Ishikawa (cell line): ENCODE measurements around the gene MESP2.

Source experiments
- CEBPB ChIP-seq: IDR thresholded peaks from 2 replicates; pipeline ENCODE4 v1.6.1; 2012
- CREB1 ChIP-seq: IDR thresholded peaks from 2 replicates; pipeline ENCODE4 v1.6.1; 2012; ENCODE audit warnings: low read depth
- EGR1 ChIP-seq: IDR thresholded peaks from 2 replicates; pipeline ENCODE4 v1.6.1; 2012
- EP300 ChIP-seq: IDR thresholded peaks from 2 replicates; pipeline ENCODE4 v1.6.1; 2012; ENCODE audit warnings: borderline replicate concordance
- FOXM1 ChIP-seq: IDR thresholded peaks from 2 replicates; pipeline ENCODE4 v1.6.1; 2012; ENCODE audit warnings: low read depth, borderline replicate concordance
- NFIC ChIP-seq: IDR thresholded peaks from 2 replicates; pipeline ENCODE4 v1.6.1; 2012
- RAD21 ChIP-seq: IDR thresholded peaks from 2 replicates; pipeline ENCODE4 v1.6.1; 2012; ENCODE audit warnings: low read depth
- TAF1 ChIP-seq: IDR thresholded peaks from 2 replicates; pipeline ENCODE4 v1.6.1; 2012; ENCODE audit warnings: low read depth, mild to moderate bottlenecking
- TCF12 ChIP-seq: IDR thresholded peaks from 2 replicates; pipeline ENCODE4 v1.6.1; 2012; ENCODE audit warnings: low read depth
- TEAD4 ChIP-seq: IDR thresholded peaks from 2 replicates; pipeline ENCODE4 v1.6.1; 2012
- YY1 ChIP-seq: IDR thresholded peaks from 2 replicates; pipeline ENCODE4 v1.6.1; 2012; ENCODE audit warnings: low read depth
- ZBTB7A ChIP-seq: IDR thresholded peaks from 2 replicates; pipeline ENCODE4 v1.6.1; 2012; ENCODE audit warnings: low read depth
- TF ChIP-seq, protein P1 (sequence below): IDR thresholded peaks from 2 replicates; pipeline ENCODE4 v1.6.1; 2012
- TF ChIP-seq, protein P2 (sequence below): IDR thresholded peaks from 2 replicates; pipeline ENCODE4 v1.6.1; 2012; ENCODE audit warnings: low read depth, mild to moderate bottlenecking
- TF ChIP-seq, protein P3 (sequence below): IDR thresholded peaks from 2 replicates; pipeline ENCODE4 v1.6.1; 2012

Gene MESP2

DNA sequence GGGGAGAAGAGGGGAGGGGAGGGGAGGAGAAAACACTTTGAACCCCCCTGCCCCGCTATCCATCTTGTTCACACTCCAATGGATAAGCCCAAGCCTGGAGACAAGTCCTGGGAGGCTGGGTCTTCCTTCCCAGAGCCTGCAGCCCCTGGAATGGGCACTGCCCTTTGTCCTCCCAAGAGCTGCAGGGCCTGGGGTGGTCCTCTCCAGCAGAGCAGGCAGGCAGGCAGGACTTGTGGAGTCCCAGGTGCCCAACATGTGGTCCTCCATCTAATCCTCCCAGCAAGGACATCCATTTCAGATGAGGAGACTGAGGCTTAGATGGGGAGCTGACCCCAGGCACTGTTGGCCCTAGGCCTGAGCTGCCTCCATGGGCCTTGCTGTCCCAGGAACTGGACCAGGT lies 10.4 kb upstream of the MESP2 start:
- TF ChIP-seq, protein P1, sequence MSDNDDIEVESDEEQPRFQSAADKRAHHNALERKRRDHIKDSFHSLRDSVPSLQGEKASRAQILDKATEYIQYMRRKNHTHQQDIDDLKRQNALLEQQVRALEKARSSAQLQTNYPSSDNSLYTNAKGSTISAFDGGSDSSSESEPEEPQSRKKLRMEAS = no peak
- TF ChIP-seq EGR1 (no peak), RAD21 (no peak), NFIC (no peak), FOXM1 (no peak), YY1 (no peak), CREB1 (no peak), ZBTB7A (no peak), CEBPB (no peak), TAF1 (no peak), TEAD4 (no peak), EP300 (no peak)
- TF ChIP-seq, protein P2, sequence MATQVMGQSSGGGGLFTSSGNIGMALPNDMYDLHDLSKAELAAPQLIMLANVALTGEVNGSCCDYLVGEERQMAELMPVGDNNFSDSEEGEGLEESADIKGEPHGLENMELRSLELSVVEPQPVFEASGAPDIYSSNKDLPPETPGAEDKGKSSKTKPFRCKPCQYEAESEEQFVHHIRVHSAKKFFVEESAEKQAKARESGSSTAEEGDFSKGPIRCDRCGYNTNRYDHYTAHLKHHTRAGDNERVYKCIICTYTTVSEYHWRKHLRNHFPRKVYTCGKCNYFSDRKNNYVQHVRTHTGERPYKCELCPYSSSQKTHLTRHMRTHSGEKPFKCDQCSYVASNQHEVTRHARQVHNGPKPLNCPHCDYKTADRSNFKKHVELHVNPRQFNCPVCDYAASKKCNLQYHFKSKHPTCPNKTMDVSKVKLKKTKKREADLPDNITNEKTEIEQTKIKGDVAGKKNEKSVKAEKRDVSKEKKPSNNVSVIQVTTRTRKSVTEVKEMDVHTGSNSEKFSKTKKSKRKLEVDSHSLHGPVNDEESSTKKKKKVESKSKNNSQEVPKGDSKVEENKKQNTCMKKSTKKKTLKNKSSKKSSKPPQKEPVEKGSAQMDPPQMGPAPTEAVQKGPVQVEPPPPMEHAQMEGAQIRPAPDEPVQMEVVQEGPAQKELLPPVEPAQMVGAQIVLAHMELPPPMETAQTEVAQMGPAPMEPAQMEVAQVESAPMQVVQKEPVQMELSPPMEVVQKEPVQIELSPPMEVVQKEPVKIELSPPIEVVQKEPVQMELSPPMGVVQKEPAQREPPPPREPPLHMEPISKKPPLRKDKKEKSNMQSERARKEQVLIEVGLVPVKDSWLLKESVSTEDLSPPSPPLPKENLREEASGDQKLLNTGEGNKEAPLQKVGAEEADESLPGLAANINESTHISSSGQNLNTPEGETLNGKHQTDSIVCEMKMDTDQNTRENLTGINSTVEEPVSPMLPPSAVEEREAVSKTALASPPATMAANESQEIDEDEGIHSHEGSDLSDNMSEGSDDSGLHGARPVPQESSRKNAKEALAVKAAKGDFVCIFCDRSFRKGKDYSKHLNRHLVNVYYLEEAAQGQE = no peak
- TF ChIP-seq, protein P3, sequence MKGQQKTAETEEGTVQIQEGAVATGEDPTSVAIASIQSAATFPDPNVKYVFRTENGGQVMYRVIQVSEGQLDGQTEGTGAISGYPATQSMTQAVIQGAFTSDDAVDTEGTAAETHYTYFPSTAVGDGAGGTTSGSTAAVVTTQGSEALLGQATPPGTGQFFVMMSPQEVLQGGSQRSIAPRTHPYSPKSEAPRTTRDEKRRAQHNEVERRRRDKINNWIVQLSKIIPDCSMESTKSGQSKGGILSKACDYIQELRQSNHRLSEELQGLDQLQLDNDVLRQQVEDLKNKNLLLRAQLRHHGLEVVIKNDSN = no peak

DNA sequence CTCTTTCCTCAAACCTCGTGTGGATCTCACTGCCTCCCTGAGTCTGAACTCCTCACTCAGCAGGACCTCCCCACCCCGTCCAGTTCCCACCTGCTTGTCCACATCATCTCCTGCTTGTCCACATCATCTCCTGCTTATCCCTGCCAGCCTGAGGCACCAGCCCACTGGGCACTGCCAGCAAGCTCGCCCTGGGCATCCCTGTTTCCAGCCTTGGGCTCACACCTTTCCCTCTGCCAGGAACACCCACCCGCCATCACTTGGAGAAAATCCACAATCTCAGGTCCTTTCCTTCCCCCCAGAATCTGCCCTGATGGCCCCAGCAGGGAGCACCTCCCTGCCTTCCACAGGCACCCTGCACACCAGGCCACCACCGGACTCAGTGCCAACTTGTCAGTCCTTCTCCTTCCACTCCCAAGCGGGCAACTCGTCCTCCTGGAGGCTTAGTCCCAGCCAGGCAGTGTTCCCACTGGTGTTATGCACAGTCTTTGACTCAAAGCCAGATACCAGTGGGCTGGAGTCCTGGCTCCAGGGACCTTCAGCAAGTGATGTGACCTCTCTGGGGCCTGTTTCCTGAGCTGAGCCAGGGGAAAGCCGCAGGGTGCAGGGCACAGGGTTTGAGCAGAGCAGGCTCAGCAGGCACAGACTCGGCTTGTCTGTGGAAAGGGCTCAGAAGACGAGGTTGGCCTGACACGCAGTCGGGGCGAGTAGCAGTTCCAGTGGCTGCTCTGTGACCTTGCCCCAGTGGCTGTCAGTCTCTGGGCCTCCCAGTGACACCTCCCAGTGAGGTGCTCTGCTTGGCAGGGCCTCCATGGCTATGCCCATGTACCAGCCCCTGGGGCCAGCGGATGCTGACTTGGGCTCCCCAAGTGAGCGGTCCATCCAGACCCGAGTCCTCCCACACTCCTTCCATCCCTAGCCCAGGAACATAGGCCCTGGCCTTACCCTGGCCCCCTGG lies 9.5 kb upstream of the MESP2 start:
- TF ChIP-seq TCF12 (no peak), TAF1 (no peak), EGR1 (no peak), FOXM1 (no peak), NFIC (no peak), CREB1 (no peak)
- TF ChIP-seq, protein P1 = no peak
- TF ChIP-seq, protein P2 = no peak
- TF ChIP-seq, protein P3 = no peak

DNA sequence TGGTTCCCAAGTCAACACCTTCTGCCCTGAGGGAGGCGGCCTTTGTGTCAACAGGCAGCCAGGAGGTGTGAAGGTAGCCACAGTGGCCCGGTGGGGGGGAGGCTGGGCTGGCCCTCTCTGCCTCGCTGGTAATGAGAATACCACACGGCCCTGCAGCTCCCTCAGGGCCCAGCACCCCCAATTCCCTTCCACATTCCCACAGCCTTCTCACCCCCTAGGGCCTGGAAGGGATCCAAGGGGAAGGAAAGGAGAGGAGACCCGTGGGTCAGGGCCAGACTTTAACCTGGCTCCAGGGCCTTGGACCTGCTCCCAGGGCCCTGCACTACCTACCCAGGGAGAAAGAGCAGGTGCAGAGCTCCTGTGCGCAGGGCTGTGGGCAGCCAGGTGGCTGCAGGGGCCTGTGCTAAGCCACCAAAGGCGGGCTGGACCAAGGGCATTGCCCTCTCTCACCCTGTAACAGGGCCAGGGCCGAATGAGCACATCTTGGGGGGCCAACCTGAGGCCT lies 8.7 kb upstream of the MESP2 start:
- TF ChIP-seq TCF12 (no peak), RAD21 (no peak), CEBPB (no peak), ZBTB7A (no peak), EGR1 (no peak), EP300 (no peak), YY1 (no peak), CREB1 (no peak), NFIC (no peak), TEAD4 (no peak), TAF1 (no peak), FOXM1 (no peak)
- TF ChIP-seq, protein P2 = no peak
- TF ChIP-seq, protein P3 = no peak
- TF ChIP-seq, protein P1 = no peak
